CD4-positive, alpha-beta T cell treated with Interleukin-15 for 1 hour (primary cell): Measurements from ENCODE around the gene KRTAP10-8.
A peak's percentile ranks its signal among the peaks of the same experiment; 100 is the strongest.
"Not testable (repeated sequence)": the region's sequence is repeated elsewhere in the genome, so short reads cannot be mapped to it uniquely, and the experiment has no call there.

Source experiments
- DNase-seq: peaks from one replicate; pipeline ENCODE4 v3.0.0-alpha.2; 2020

Gene KRTAP10-8

GRCh38 chr21:44600118-44600978, 11.5 kb upstream of the KRTAP10-8 start, which contains the start of gene KRTAP10-7:
Gene KRTAP10-7 (plus strand): TSS chr21:44600597. CDS start chr21:44600622, 25 bp downstream.
- DNase-seq: not testable (repeated sequence)

GRCh38 chr21:44601091-44601490, 10.8 kb upstream of the KRTAP10-8 start:
- not testable (repeated sequence) for DNase-seq

- DNase-seq: no peak
Observed at GRCh38 chr21:44601596-44602462, 10.1 kb upstream of the KRTAP10-8 start.

DNA sequence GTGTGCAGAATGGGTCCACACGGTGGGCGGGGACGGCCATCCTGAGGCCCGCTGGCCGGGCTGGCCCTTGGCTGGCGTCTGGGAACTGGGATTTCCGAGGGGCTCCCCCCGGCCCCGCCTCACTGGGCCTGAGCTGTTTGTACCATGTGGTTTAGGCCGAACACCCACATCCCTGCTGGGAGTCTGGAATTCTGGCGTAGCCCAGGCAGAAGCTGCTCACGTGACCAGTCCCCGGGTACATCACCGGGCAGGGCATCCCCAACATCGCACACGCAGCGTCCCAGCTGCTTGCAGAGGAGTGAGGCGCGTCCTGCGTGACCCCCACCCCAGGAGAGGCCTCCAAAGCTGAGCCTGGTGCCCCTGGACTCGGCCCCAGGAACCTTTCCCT, 9.4 kb upstream of the KRTAP10-8 start:
- DNase-seq: no peak

DNA sequence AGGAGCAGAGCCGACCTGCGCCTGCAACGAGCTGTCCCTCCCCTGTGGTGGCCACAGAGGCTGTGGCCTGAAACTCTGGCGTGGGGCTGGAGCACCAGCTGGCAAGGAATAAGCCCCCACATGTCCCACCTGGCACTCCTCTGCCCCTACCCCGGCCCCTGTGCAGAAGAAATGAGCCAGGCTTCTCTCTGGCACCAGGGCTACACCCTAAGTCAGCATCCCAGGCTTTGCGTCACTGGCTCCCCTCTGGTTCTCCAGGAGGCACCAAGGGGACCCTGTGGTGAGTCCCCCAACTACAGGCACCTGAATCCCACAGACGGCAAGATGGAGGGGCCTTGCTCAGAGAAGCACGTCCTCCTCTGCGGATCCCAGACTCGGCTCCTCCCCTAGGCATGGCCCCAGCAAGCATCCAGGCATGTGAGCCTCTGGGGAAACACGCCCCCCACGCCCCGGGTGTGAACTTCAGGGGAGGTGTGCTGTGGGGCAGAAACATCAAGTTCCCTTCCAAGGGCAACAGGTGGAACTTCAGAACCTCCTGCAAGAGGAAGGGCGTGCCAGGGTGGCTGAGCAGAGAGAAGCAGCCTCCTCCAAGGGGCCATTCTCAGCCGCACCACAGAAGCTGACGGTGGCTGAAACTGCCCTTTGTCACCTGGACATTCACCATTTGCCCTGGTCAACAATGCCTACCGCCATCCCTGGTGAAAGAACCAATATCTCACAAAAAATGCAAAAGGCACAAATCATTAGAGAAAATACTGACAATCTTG, 8.6 kb upstream of the KRTAP10-8 start:
- DNase-seq: no peak

- DNase-seq: no peak
Observed at GRCh38 chr21:44603911-44604310, 8.0 kb upstream of the KRTAP10-8 start.

DNA sequence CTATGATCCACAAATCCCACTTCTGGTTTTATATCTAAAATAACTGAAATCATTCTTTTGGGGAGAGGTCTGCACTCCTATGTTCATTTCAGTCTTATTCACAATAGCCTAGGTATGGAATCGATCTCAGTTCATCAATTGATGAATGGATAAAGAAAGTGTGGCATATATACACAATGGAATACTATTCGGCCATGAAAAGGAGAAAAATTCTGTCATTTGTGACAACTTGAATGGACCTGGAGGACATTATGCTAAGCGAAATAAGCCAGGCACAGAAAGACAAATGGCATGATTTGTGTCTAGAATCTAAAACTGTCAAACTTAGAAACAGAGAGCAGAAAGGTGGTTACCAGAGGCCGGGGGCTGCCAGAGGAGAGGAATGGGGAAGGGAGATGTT, 5.4 kb upstream of the KRTAP10-8 start:
- no peak for DNase-seq

- DNase-seq: no peak
Observed at GRCh38 chr21:44609193-44609592, 2.7 kb upstream of the KRTAP10-8 start.

- DNase-seq: not testable (repeated sequence)
Observed at GRCh38 chr21:44610157-44610843, 1.6 kb upstream of the KRTAP10-8 start.

- DNase-seq: no peak
Observed at GRCh38 chr21:44611551-44611950, 328 bp upstream of the KRTAP10-8 start.

- DNase-seq: no peak
Observed at GRCh38 chr21:44612669-44613229, 870 bp downstream of the KRTAP10-8 start.

DNA sequence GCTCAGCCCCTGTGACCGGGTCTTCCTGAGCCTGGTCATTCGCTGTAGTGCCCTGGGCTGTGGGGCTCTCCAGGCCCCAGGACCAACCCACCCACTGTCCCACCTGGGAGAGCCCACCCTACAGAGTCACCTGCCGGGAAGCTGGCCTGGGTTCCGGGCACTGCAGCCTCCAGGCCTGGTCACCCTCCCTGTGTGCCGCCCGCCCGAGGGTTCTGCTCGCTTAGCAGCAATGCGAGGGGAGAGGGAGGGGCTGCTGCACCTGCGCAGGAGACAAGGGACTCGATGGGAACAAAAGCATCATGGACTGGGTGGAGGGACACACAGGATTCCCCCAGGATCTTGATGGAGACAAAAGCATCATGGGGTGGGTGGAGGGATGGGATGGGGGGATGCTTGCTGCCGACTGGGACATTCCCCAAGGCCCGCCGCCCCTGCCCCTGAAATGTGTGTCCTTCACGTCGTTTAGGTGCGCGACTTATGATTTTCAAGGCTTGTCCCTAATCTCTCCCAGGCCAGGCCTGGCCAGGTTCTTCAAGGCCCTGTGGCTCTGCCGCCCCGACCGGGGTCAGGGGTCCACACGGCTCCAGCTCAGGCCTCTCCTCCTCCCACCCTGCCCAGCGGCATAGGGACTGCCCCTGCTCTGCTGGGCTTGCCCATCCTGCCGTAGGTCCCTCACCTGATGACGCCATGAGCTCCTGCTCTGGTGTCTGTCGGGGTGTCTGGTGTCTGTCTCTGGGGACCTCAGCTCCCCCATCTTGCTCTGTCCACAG, 1.7 kb downstream of the KRTAP10-8 start:
- no peak for DNase-seq

DNA sequence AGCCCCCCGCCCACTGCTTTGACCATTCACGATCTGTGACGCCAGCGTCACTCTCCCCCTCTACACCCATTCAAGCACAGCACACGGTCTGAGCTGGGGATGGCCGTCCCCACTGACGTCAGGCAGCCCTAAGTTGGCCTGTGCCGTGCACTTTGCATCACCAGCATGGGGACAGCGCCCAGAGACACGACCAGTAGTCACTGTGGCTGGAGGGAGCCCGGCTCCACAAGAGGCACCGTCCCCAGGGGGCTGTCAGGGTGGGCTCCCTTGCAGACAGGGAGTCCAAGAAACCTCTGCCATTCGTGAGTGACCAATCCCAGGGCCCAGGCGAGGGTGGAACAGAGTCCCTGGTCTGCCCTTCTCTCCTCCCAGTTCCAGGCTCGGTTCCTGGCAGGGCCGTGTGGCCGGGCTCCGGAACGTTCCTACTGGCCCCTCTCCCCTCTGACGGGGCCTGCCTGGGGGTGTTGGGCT, 2.3 kb downstream of the KRTAP10-8 start:
- no peak for DNase-seq

- DNase-seq: no peak
Observed at GRCh38 chr21:44614961-44615391, 3.1 kb downstream of the KRTAP10-8 start.

- no peak for DNase-seq
Observed at GRCh38 chr21:44615466-44615865, 3.6 kb downstream of the KRTAP10-8 start.

- DNase-seq: no peak
Observed at GRCh38 chr21:44615911-44616590, 4.2 kb downstream of the KRTAP10-8 start.

DNA sequence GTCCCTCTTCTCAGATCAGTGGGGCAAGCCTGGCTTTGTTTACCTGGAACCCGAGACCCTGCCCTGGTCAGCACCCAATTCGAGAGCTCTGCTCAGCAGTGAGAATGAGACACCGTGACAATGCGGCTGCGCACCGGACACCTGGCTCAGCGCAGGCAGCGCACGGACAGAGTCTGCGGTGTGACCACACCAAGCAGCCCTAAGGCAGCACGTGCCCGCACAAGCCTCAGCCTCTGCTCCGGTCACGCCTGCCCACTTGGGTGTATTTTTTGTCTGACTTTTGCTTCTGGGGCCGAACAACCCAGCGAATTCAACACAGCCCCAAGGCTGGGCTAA, 4.7 kb downstream of the KRTAP10-8 start:
- DNase-seq: no peak

DNA sequence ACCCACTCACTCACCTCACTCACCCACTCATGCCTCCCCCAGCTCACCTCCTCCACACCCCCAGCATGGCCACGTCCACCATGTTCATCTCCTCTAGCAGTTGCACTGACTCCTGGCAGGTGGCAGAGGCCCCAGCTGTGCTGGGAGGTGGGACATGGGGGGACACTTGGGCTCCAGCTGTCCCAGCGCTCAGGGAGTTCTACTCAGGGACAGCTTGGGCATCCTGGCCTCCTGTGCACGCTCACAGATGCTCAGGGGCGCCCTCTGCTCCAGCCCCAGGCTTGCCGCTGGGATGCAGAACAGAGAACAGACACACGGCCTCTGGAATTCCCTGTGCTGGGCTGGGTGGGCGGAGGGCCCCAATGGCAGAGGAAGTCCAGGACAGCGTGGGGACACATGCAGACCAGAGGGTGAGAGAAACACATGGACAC, 5.2 kb downstream of the KRTAP10-8 start:
- DNase-seq: no peak

- DNase-seq: no peak
Observed at GRCh38 chr21:44618504-44618903, 6.6 kb downstream of the KRTAP10-8 start.

DNA sequence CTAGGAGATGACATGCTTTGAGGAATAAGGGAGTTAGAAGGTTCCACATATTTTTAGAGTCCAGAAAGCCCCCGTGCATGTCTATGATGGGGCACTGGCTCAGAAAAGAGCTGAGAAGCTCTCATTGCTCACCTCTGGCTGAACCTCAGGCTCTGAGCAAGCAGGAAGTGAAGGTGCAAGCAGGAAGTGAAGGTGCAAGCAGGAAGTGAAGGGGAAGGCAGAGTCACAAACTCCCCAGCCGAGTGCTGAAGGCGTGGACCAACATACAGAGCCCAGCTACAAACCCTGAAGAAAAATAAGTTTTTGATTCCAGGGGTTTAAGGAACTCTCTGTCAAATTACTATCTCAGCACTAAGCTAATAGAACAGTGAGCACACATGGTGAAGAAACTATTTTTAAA, 7.0 kb downstream of the KRTAP10-8 start:
- DNase-seq: peak; percentile 74
